Stimulated activated memory B cell treated with anti-CD40 and anti-IgM and Interleukin-4, amounts not matched to agents 10 μg/mL and 1 μg/mL and 100 μg/mL, for 72 hours (primary cell): ENCODE data around the gene CDT1.

Experiments
- ATAC-seq: fragments of 150-1000 bp; cut with Tn5 transposase; 2 replicates; pipeline ENCODE4 v1.10.0; 2021
- H3K27ac Mint-ChIP-seq: one replicate; pipeline ENCODE4 v1.8.0; 2022; ENCODE audit warnings: mild to moderate bottlenecking, mixed read lengths
- H3K27me3 Mint-ChIP-seq: one replicate; pipeline ENCODE4 v1.8.0; 2022; ENCODE audit warnings: mixed read lengths
- H3K36me3 Mint-ChIP-seq: one replicate; pipeline ENCODE4 v1.8.0; 2022; ENCODE audit warnings: mixed read lengths
- H3K4me1 Mint-ChIP-seq: one replicate; pipeline ENCODE4 v1.8.0; 2022; ENCODE audit warnings: mixed read lengths
- H3K4me3 Mint-ChIP-seq: one replicate; pipeline ENCODE4 v1.8.0; 2022; ENCODE audit warnings: mild to moderate bottlenecking, moderate library complexity, mixed read lengths
- H3K9me3 Mint-ChIP-seq: one replicate; pipeline ENCODE4 v1.8.0; 2022; ENCODE audit warnings: mixed read lengths

CDT1 gene

GRCh38 chr16:88803264-88803987 lies at the start of gene CDT1:
CDT1 (plus strand) TSS chr16:88803789; CDS start chr16:88803832, 43 bp downstream.
- Mint-ChIP-seq H3K9me3 (no peaks in the 10 kb centered on the region), H3K27me3 (no peaks in the 10 kb centered on the region), H3K4me1 (peaks cover 25% of the 10 kb centered on the region), H3K27ac (peak within 1 kb of the TSS; percentile 83), H3K4me3 (peak within 1 kb of the TSS; percentile 82), H3K36me3 (no peaks in the 10 kb centered on the region)
- ATAC-seq = peak; percentile 58

GRCh38 chr16:88754109-88754911 lies 49.3 kb upstream of the CDT1 start:
- H3K27ac Mint-ChIP-seq = peak overlapping the region; percentile 66
- no peak overlapping the region for H3K4me3 Mint-ChIP-seq
- no peaks in the 10 kb centered on the region for H3K27me3 Mint-ChIP-seq

GRCh38 chr16:88754912-88755744 lies 48.5 kb upstream of the CDT1 start:
- no peaks in the 10 kb centered on the region for H3K27me3 Mint-ChIP-seq
- ATAC-seq = peak; percentile 6
- H3K36me3 Mint-ChIP-seq = peaks cover 12% of the 10 kb centered on the region
- no peak overlapping the region for H3K4me3 Mint-ChIP-seq
- H3K9me3 Mint-ChIP-seq = peaks cover 3% of the 10 kb centered on the region
- peaks cover 42% of the 10 kb centered on the region for H3K4me1 Mint-ChIP-seq
- H3K27ac Mint-ChIP-seq = no peak overlapping the region

More at GRCh38 chr16:88754109-88754911, 49.3 kb upstream of the CDT1 start:
- Mint-ChIP-seq H3K9me3 (peaks cover 1% of the 10 kb centered on the region), H3K36me3 (peaks cover 10% of the 10 kb centered on the region), H3K4me1 (peaks cover 38% of the 10 kb centered on the region)
- ATAC-seq = no peak

- H3K4me3 Mint-ChIP-seq = no peak overlapping the region
- no peak for ATAC-seq
- peaks cover 3% of the 10 kb centered on the region for H3K9me3 Mint-ChIP-seq
- H3K4me1 Mint-ChIP-seq = peaks cover 42% of the 10 kb centered on the region
- H3K27ac Mint-ChIP-seq = no peak overlapping the region
- peaks cover 12% of the 10 kb centered on the region for H3K36me3 Mint-ChIP-seq
- H3K27me3 Mint-ChIP-seq = no peaks in the 10 kb centered on the region
Observed at GRCh38 chr16:88755745-88756443, 47.7 kb upstream of the CDT1 start.

- peaks cover 34% of the 10 kb centered on the region for H3K4me1 Mint-ChIP-seq
- peak overlapping the region; percentile 37 for H3K27ac Mint-ChIP-seq
- ATAC-seq = peak; percentile 47
- H3K27me3 Mint-ChIP-seq = no peaks in the 10 kb centered on the region
- peaks cover 12% of the 10 kb centered on the region for H3K36me3 Mint-ChIP-seq
- peaks cover 3% of the 10 kb centered on the region for H3K9me3 Mint-ChIP-seq
- H3K4me3 Mint-ChIP-seq = no peak overlapping the region
Observed at GRCh38 chr16:88758227-88758943, 45.2 kb upstream of the CDT1 start.

DNA sequence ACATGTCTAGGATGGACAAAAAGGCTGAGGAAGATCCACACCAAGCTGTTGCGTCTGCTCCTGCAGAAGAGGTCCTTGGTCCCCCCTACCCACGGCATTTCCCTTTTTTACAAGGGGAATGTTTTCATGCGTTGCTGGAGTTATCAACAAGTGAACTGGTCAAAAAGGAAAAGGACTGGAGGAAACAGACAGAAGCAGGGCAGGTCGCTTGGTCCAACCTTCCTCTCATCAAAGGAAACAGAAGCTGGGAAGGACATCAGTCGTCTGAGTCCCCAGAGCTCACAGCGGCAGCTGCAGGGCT lies 44.7 kb upstream of the CDT1 start:
- peaks cover 34% of the 10 kb centered on the region for H3K4me1 Mint-ChIP-seq
- H3K27ac Mint-ChIP-seq = peak overlapping the region; percentile 37
- peaks cover 17% of the 10 kb centered on the region for H3K36me3 Mint-ChIP-seq
- no peak overlapping the region for H3K4me3 Mint-ChIP-seq
- H3K27me3 Mint-ChIP-seq = no peaks in the 10 kb centered on the region
- no peak for ATAC-seq
- peaks cover 3% of the 10 kb centered on the region for H3K9me3 Mint-ChIP-seq

GRCh38 chr16:88759245-88759975 lies 44.2 kb upstream of the CDT1 start:
- Mint-ChIP-seq H3K4me1 (peaks cover 34% of the 10 kb centered on the region), H3K27me3 (no peaks in the 10 kb centered on the region), H3K4me3 (no peak overlapping the region), H3K9me3 (peaks cover 3% of the 10 kb centered on the region), H3K27ac (no peak overlapping the region), H3K36me3 (peaks cover 21% of the 10 kb centered on the region)
- no peak for ATAC-seq

- H3K4me1 Mint-ChIP-seq = peaks cover 34% of the 10 kb centered on the region
- H3K9me3 Mint-ChIP-seq = peaks cover 3% of the 10 kb centered on the region
- no peak overlapping the region for H3K4me3 Mint-ChIP-seq
- H3K27me3 Mint-ChIP-seq = no peaks in the 10 kb centered on the region
- H3K36me3 Mint-ChIP-seq = peaks cover 21% of the 10 kb centered on the region
- no peak for ATAC-seq
- H3K27ac Mint-ChIP-seq = peak overlapping the region; percentile 19
Observed at GRCh38 chr16:88759976-88760350, 43.6 kb upstream of the CDT1 start.

DNA sequence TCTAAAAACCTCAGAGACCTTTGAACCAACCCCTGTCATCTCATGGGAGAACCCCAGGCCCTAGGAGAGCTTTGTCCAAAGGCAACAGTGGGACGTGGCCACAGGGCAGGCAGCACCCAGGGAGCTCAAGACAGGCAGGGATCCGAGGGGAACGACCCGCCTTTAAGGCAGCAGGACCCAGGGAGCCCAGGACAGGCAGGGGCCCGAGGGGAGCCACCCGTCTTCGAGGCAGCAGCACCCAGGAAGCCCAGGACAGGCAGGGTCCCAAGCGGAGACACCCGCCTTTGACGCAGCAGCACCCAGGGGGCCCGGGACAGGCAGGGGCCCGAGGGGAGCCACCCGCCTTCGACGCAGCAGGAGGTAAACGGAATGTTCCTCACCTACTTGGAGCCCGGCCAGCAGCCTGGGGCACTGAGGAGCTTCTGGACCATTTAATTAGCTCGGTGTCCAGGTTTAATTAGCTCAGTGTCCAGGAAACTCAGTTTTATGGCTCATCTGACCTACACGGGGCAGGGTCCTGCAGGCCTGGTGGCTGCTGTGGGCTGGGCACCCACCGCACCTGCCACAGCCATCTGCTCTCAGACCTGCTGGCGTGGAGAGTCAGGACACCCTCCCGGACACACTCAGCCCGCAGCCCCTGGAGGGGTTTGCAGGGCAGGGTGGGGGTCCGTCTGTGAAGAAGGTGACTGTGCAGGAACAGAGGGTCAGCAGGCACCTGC lies 43.0 kb upstream of the CDT1 start:
- Mint-ChIP-seq H3K36me3 (peaks cover 21% of the 10 kb centered on the region), H3K27ac (peak overlapping the region; percentile 19), H3K9me3 (peaks cover 3% of the 10 kb centered on the region), H3K4me3 (no peak overlapping the region), H3K27me3 (no peaks in the 10 kb centered on the region), H3K4me1 (peaks cover 34% of the 10 kb centered on the region)
- ATAC-seq = no peak

DNA sequence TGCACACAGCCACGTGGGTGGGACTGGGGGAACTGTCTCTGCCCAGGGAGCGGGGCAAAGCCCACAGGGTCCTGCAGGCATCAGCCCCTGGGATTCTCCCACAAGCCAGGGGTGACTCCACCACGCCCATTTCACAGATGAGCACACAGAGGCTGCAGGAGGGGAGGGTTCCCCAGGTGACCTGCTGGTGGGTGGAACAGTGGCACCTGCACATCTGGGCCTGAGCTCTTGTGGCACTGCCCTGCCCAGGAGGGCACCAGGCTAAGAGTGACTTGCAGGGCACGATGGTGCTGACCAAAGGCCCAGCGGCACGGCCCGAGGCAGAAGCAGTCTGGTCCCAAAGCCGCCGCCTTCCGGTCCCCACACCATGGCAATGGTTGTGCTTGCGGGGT lies 42.5 kb upstream of the CDT1 start:
- peaks cover 38% of the 10 kb centered on the region for H3K4me1 Mint-ChIP-seq
- H3K36me3 Mint-ChIP-seq = peaks cover 21% of the 10 kb centered on the region
- no peak overlapping the region for H3K27ac Mint-ChIP-seq
- H3K9me3 Mint-ChIP-seq = peaks cover 3% of the 10 kb centered on the region
- ATAC-seq = no peak
- H3K27me3 Mint-ChIP-seq = no peaks in the 10 kb centered on the region
- H3K4me3 Mint-ChIP-seq = no peak overlapping the region

DNA sequence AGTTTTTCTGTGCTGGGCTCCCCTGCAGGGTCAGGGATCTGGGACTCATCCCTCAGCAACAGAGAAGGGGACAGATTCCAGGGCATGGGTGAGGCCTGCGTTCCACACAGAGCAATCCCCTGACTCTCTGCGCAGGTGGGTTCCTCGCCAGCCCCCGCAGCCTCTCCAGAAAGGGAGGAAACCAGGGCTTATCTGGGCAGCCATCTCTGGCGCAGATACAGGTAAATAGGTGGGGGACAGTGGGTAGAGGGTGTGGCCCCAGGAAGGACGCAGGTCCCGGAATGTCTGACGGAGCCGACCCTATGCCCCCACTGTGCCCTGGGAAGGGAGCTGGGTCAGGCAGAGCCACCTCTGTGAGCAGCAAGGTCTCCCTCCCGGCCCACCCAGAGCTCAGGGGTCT lies 41.8 kb upstream of the CDT1 start:
- no peak for ATAC-seq
- peaks cover 3% of the 10 kb centered on the region for H3K9me3 Mint-ChIP-seq
- no peak overlapping the region for H3K27ac Mint-ChIP-seq
- H3K4me3 Mint-ChIP-seq = no peak overlapping the region
- peaks cover 43% of the 10 kb centered on the region for H3K4me1 Mint-ChIP-seq
- peaks cover 21% of the 10 kb centered on the region for H3K36me3 Mint-ChIP-seq
- no peaks in the 10 kb centered on the region for H3K27me3 Mint-ChIP-seq

GRCh38 chr16:88762258-88762870 lies 41.2 kb upstream of the CDT1 start:
- Mint-ChIP-seq H3K27ac (no peak overlapping the region), H3K36me3 (peaks cover 21% of the 10 kb centered on the region), H3K4me3 (no peak overlapping the region), H3K9me3 (peaks cover 3% of the 10 kb centered on the region), H3K27me3 (no peaks in the 10 kb centered on the region), H3K4me1 (peaks cover 43% of the 10 kb centered on the region)
- no peak for ATAC-seq

DNA sequence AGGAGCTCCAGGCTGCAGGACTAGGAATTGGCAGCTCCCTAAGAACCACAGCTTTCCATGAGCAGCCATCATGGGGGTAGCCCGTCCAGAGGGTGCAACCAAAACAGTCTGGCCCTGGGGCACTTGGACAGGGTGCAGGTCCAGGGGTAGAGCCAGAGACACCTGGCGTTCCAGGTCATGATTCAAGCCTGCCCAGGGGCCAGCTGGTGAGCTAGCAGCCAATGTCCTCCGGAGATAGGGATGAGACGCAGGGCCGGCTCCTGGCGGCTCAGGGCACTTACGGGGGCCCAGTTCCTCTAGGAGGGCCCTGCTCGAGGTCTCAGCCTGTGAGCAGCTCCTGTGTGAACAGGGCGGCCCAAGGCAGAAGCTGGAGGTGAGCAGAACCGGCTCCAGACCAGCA lies 40.6 kb upstream of the CDT1 start:
- Mint-ChIP-seq H3K36me3 (peaks cover 21% of the 10 kb centered on the region), H3K4me3 (no peak overlapping the region), H3K27ac (no peak overlapping the region), H3K9me3 (peaks cover 3% of the 10 kb centered on the region), H3K27me3 (no peaks in the 10 kb centered on the region), H3K4me1 (peaks cover 49% of the 10 kb centered on the region)
- ATAC-seq = no peak
